HepG2 (cell line): ENCODE results near the gene TRAPPC4. TPM values are rescaled to one million over a fixed set of nuclear protein-coding genes. Genes with fewer than 3 reads are reported as not detected.

Experiments
- AFF4 ChIP-seq: sonication (generic); formaldehyde crosslinking; IDR thresholded peaks from 2 replicates; pipeline ENCODE4 v1.4.0; 2020; ENCODE audit warnings: missing genetic modification reagents
- BCL3 ChIP-seq: sonication (generic); formaldehyde crosslinking; IDR thresholded peaks from 2 replicates; pipeline ENCODE4 v1.5.1; 2020; ENCODE audit warnings: mild to moderate bottlenecking, missing genetic modification reagents, moderate library complexity
- BCL6 ChIP-seq: IDR thresholded peaks from 2 replicates; pipeline ENCODE4 v1.6.1; 2016; ENCODE audit warnings: missing genetic modification reagents, missing compliant biosample characterization
- EHMT2 ChIP-seq: fragments of 200-600 bp; sonication (generic); IDR thresholded peaks from 2 replicates; pipeline ENCODE4 v1.7.0; 2017; ENCODE audit warnings: antibody characterized with exemption, low read depth, low read length, borderline replicate concordance
- FOXK1 ChIP-seq: sonication (generic); formaldehyde crosslinking; IDR thresholded peaks from 2 replicates; pipeline ENCODE4 v1.4.0; 2020; ENCODE audit warnings: low read depth, missing genetic modification reagents, borderline replicate concordance
- HIC2 ChIP-seq: sonication (generic); formaldehyde crosslinking; IDR thresholded peaks from 2 replicates; pipeline ENCODE4 v1.9.0; 2022; ENCODE audit warnings: low read depth, missing genetic modification reagents
- HMG20A ChIP-seq: IDR thresholded peaks from 2 replicates; pipeline ENCODE4 v1.6.1; 2016; ENCODE audit warnings: borderline replicate concordance
- JUN ChIP-seq: sonication (generic); formaldehyde crosslinking; IDR thresholded peaks from 2 replicates; pipeline ENCODE4 v1.4.0; 2020; ENCODE audit warnings: mild to moderate bottlenecking, missing genetic modification reagents
- MEIS1 ChIP-seq: sonication (generic); formaldehyde crosslinking; IDR thresholded peaks from 2 replicates; pipeline ENCODE4 v1.9.0; 2021; ENCODE audit warnings: mild to moderate bottlenecking, missing genetic modification reagents, moderate library complexity, borderline replicate concordance
- NFIB ChIP-seq: sonication (generic); formaldehyde crosslinking; IDR thresholded peaks from 2 replicates; pipeline ENCODE4 v1.9.0; 2021; ENCODE audit warnings: missing genetic modification reagents, mild to moderate bottlenecking, borderline replicate concordance
- RBAK ChIP-seq: sonication (generic); formaldehyde crosslinking; IDR thresholded peaks from 2 replicates; pipeline ENCODE4 v1.5.1; 2020; ENCODE audit warnings: mild to moderate bottlenecking, missing genetic modification reagents
- ZBTB3 ChIP-seq: sonication (generic); formaldehyde crosslinking; IDR thresholded peaks from 2 replicates; pipeline ENCODE4 v1.4.0; 2020; ENCODE audit warnings: low read depth, mild to moderate bottlenecking, moderate library complexity, missing genetic modification reagents, borderline replicate concordance
- ZBTB44 ChIP-seq: sonication (generic); formaldehyde crosslinking; IDR thresholded peaks from 2 replicates; pipeline ENCODE4 v1.4.0; 2020; ENCODE audit warnings: missing genetic modification reagents
- ZBTB7A ChIP-seq: sonication (generic); formaldehyde crosslinking; IDR thresholded peaks from 2 replicates; pipeline ENCODE4 v1.8.0; 2022; ENCODE audit warnings: mild to moderate bottlenecking, missing genetic modification reagents
- ZFYVE20 ChIP-seq: sonication (generic); formaldehyde crosslinking; IDR thresholded peaks from 2 replicates; pipeline ENCODE4 v1.8.0; 2023; ENCODE audit warnings: low read depth, mild to moderate bottlenecking, moderate library complexity, missing genetic modification reagents, borderline replicate concordance
- ZNF101 ChIP-seq: sonication (generic); formaldehyde crosslinking; IDR thresholded peaks from 2 replicates; pipeline ENCODE4 v1.4.0; 2020; ENCODE audit warnings: mild to moderate bottlenecking, low read depth, missing genetic modification reagents, borderline replicate concordance
- ZXDC ChIP-seq: sonication (generic); formaldehyde crosslinking; IDR thresholded peaks from 2 replicates; pipeline ENCODE4 v1.5.0; 2020; ENCODE audit warnings: mild to moderate bottlenecking, missing genetic modification reagents
- polyA plus RNA-seq, 8 experiments: library from polyadenylated mRNA; depleted of rRNA in 3 of 8; stranded (reverse) in 7 of 8; unstranded in 1 of 8; fragments of >200 nt; fragmentation: Illumina TruSeq in 4 of 8; extraction: Trizol in 4 of 8; gene quantifications; 2 replicates each; pipeline versions ENCODE4 v1.2.1 to v1.2.3, GENCODE V29; 2011 to 2016; ENCODE audit warnings: low read depth in 4 of 8, missing spikeins in 1 of 8, mixed read lengths in 1 of 8; ENCODE audit not compliant: insufficient read depth in 1 of 8
- total RNA-seq, 5 experiments: library from RNA; depleted of rRNA; stranded (reverse); fragments of >200 nt; fragmentation: Illumina TruSeq; extraction: Trizol; gene quantifications; 2 replicates each; pipeline ENCODE4 v1.2.3, GENCODE V29; 2016; ENCODE audit warnings: low read depth in 1 of 5

Gene TRAPPC4
- total and polyA plus RNA-seq, 2 of the 13 experiments (the other 11 are each of a cell fraction or from before 2014, with no cell fraction given) = 97.4 to 140 TPM

- no peak for TF ChIP-seq AFF4 (CRISPR knock-in tag)
- no peak for TF ChIP-seq ZFYVE20 (CRISPR knock-in tag)
- no peak for TF ChIP-seq NFIB (CRISPR knock-in tag)
- TF ChIP-seq ZXDC (CRISPR knock-in tag) = no peak
- TF ChIP-seq FOXK1 (CRISPR knock-in tag) = no peak
- no peak for TF ChIP-seq ZBTB7A (CRISPR knock-in tag)
- no peak for TF ChIP-seq JUN (CRISPR knock-in tag)
- TF ChIP-seq ZBTB3 (CRISPR knock-in tag) = no peak
- TF ChIP-seq RBAK (CRISPR knock-in tag) = no peak
- no peak for TF ChIP-seq BCL3 (CRISPR knock-in tag)
- no peak for TF ChIP-seq EHMT2
- TF ChIP-seq MEIS1 = peak; percentile 20; the same call in 1 of the 2 replicates
- TF ChIP-seq ZNF101 (CRISPR knock-in tag) = no peak
- 0 out of 2 replicates have a peak, but pooled peaks have one; percentile 26 for TF ChIP-seq HIC2 (CRISPR knock-in tag)
- no peak for TF ChIP-seq HMG20A (CRISPR knock-in tag)
- TF ChIP-seq ZBTB44 (CRISPR knock-in tag) = no peak
- TF ChIP-seq BCL6 (CRISPR knock-in tag) = no peak
Measured at GRCh38 chr11:119025978-119026766, 7.6 kb downstream of the TRAPPC4 start (continued).
